ENCODE results near the gene ARHGEF1.

- TF ChIP-seq CTCF (IDR thresholded peaks at IDR 0.05 in 4 of 5, conservative IDR thresholded peaks at IDR 0.05 in 1 of 5) (no peak), POLR2A (IDR thresholded peaks at IDR 0.05) (no peak)
Observed at GRCh38 chr19:41918653-41919244, 35.8 kb downstream of the ARHGEF1 start.
